OCI-LY7 (cell line): ENCODE data around the gene CDK18.

Experiments used
- EZH2phosphoT487 ChIP-seq: fragments of 200-600 bp; sonication (generic); IDR thresholded peaks from 2 replicates; pipeline ENCODE4 v1.6.1; 2018; ENCODE audit warnings: low read depth, borderline replicate concordance, mild to moderate bottlenecking, mixed run types, antibody characterized with exemption, low read length, moderate library complexity, mixed read lengths
- TF ChIP-seq, protein P1 (sequence below): fragments of 200-600 bp; sonication (generic); conservative IDR thresholded peaks from 2 replicates; pipeline ENCODE4 v1.5.1; 2014; ENCODE audit warnings: mild to moderate bottlenecking, antibody characterized with exemption, low read length, moderate library complexity, mixed read lengths

DNA sequence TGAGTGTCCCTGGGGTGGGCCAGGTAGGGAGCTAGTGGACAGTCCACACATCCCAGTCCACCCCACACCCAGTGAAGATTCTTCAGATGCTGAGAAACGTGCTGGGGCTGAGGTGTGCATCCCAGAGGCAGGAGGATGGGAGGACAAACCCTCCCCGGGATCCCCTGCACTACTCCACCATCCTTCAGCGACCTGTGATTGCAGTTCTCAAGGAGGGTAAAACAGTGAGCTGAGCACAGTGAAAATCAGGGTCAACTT, 76.4 kb downstream of the CDK18 start:
- TF ChIP-seq, protein P1, sequence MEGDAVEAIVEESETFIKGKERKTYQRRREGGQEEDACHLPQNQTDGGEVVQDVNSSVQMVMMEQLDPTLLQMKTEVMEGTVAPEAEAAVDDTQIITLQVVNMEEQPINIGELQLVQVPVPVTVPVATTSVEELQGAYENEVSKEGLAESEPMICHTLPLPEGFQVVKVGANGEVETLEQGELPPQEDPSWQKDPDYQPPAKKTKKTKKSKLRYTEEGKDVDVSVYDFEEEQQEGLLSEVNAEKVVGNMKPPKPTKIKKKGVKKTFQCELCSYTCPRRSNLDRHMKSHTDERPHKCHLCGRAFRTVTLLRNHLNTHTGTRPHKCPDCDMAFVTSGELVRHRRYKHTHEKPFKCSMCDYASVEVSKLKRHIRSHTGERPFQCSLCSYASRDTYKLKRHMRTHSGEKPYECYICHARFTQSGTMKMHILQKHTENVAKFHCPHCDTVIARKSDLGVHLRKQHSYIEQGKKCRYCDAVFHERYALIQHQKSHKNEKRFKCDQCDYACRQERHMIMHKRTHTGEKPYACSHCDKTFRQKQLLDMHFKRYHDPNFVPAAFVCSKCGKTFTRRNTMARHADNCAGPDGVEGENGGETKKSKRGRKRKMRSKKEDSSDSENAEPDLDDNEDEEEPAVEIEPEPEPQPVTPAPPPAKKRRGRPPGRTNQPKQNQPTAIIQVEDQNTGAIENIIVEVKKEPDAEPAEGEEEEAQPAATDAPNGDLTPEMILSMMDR = no peak
- TF ChIP-seq EZH2phosphoT487 = no peak
